ENCODE measurements around the gene TMIE. TPM values are rescaled to one million over a fixed set of nuclear protein-coding genes. Genes with fewer than 3 reads are reported as not detected.
A peak's percentile ranks its signal among the peaks of the same experiment; 100 is the strongest.

The TMIE gene
- total and polyA plus RNA-seq, 7 donors = 0.27 to 2.2 (median 0.40) TPM

GRCh38 chr3:46711760-46712159 lies 10.6 kb downstream of the TMIE start:
- H3K4me3 ChIP-seq = no peak overlapping the region
- no peaks in the 10 kb centered on the region for H3K27me3 ChIP-seq (ENCODE audit: insufficient read depth in 3 of 3, low read length in 2 of 3)
- WGBS, 3 donors = 75 to 81% (median 76%) methylated on average over 7 of the region's 7 CpGs
- ATAC-seq (no peak), DNase-seq (peak in 1 of 2 donors; percentile 19)
- TF ChIP-seq CTCF (IDR thresholded peaks at IDR 0.05) = no peak
- no peak overlapping the region for H3K27ac ChIP-seq
- peaks cover 17% of the 10 kb centered on the region for H3K4me1 ChIP-seq
- H3K36me3 ChIP-seq (ENCODE audit: insufficient read depth in 1 of 2, low read depth in 1 of 2) = peaks cover 0 to 8% of the 10 kb centered on the region in 2 donors
- H3K9me3 ChIP-seq = no peaks in the 10 kb centered on the region
- intact Hi-C loops (cut with DNase I) = no loop called here

- no peaks in the 10 kb centered on the region for H3K27me3 ChIP-seq (ENCODE audit: insufficient read depth in 3 of 3, low read length in 2 of 3)
- H3K4me3 ChIP-seq = no peak overlapping the region
- DNase-seq (peak in 1 of 2 donors; percentile 31), ATAC-seq (no peak)
- peaks cover 0 to 8% of the 10 kb centered on the region in 2 donors for H3K36me3 ChIP-seq (ENCODE audit: insufficient read depth in 1 of 2, low read depth in 1 of 2)
- 83 to 91% (median 87%) methylated on average over 13 of the region's 13 CpGs for WGBS, 3 donors
- H3K4me1 ChIP-seq = peaks cover 17% of the 10 kb centered on the region
- intact Hi-C loops (cut with DNase I) = no loop called here
- H3K27ac ChIP-seq = no peak overlapping the region
- no peak for TF ChIP-seq CTCF (IDR thresholded peaks at IDR 0.05)
- no peaks in the 10 kb centered on the region for H3K9me3 ChIP-seq
These were observed 11.2 kb downstream of the TMIE start for GRCh38 chr3:46712191-46713049.

GRCh38 chr3:46713050-46713897 lies 12.1 kb downstream of the TMIE start:
- 80 to 89% (median 82%) methylated on average over 14 of the region's 14 CpGs for WGBS, 3 donors
- no peak for ATAC-seq
- Histone ChIP-seq H3K27me3 (ENCODE audit: insufficient read depth in 3 of 3, low read length in 2 of 3) (peaks cover 0 to 5% (median 3%) of the 10 kb centered on the region in 3 donors), H3K4me1 (peaks cover 10% of the 10 kb centered on the region), H3K27ac (no peak overlapping the region), H3K4me3 (no peak overlapping the region), H3K9me3 (no peaks in the 10 kb centered on the region), H3K36me3 (ENCODE audit: insufficient read depth in 1 of 2, low read depth in 1 of 2) (peaks cover 0 to 8% of the 10 kb centered on the region in 2 donors)
- intact Hi-C loops (cut with DNase I) = no loop called here
- TF ChIP-seq CTCF (IDR thresholded peaks at IDR 0.05) = no peak
- no peak for DNase-seq

GRCh38 chr3:46713898-46714552 lies 12.8 kb downstream of the TMIE start:
- ATAC-seq (no peak), DNase-seq (peak in 1 of 2 donors; percentile 40)
- no peak overlapping the region for H3K27ac ChIP-seq
- no peaks in the 10 kb centered on the region for H3K9me3 ChIP-seq
- no peak for TF ChIP-seq CTCF (IDR thresholded peaks at IDR 0.05)
- H3K4me3 ChIP-seq = no peak overlapping the region
- H3K27me3 ChIP-seq (ENCODE audit: insufficient read depth in 3 of 3, low read length in 2 of 3) = peaks cover 0 to 5% (median 3%) of the 10 kb centered on the region in 3 donors
- 84 to 89% (median 84%) methylated on average over 22 of the region's 22 CpGs for WGBS, 3 donors
- intact Hi-C loops (cut with DNase I) = no loop called here
- peaks cover 0 to 8% of the 10 kb centered on the region in 2 donors for H3K36me3 ChIP-seq (ENCODE audit: insufficient read depth in 1 of 2, low read depth in 1 of 2)
- peaks cover 7% of the 10 kb centered on the region for H3K4me1 ChIP-seq
